GM12872 (cell line): ENCODE measurements around the gene ATP11A.

Experiments used
- CTCF ChIP-seq: IDR thresholded peaks from 3 replicates; pipeline ENCODE4 v1.5.1; 2011; ENCODE audit warnings: low read depth, mild to moderate bottlenecking, low read length, moderate library complexity; ENCODE audit not compliant: insufficient read depth

ATP11A gene

GRCh38 chr13:112897956-112898620 lies 208.2 kb downstream of the ATP11A start:
- TF ChIP-seq CTCF: no peak

- no peak for TF ChIP-seq CTCF
Observed at GRCh38 chr13:112898621-112899280, 208.9 kb downstream of the ATP11A start.

- no peak for TF ChIP-seq CTCF
Observed at GRCh38 chr13:112899281-112900225, 209.7 kb downstream of the ATP11A start.

- no peak for TF ChIP-seq CTCF
Observed at GRCh38 chr13:112900226-112900600, 210.4 kb downstream of the ATP11A start.

GRCh38 chr13:112900691-112901091 lies 210.9 kb downstream of the ATP11A start:
- no peak for TF ChIP-seq CTCF

- TF ChIP-seq CTCF: no peak
Observed at GRCh38 chr13:112902101-112902651, 212.3 kb downstream of the ATP11A start.

- no peak for TF ChIP-seq CTCF
Observed at GRCh38 chr13:112902669-112903068, 212.8 kb downstream of the ATP11A start.
